NCI-H146 (cell line): Measurements from ENCODE around the gene HINFP.

ENCODE experiments used
- DNase-seq: peaks from one replicate; lab custom pipeline; 2025; lab: John Stamatoyannopoulos, UW

The HINFP gene, protein sequence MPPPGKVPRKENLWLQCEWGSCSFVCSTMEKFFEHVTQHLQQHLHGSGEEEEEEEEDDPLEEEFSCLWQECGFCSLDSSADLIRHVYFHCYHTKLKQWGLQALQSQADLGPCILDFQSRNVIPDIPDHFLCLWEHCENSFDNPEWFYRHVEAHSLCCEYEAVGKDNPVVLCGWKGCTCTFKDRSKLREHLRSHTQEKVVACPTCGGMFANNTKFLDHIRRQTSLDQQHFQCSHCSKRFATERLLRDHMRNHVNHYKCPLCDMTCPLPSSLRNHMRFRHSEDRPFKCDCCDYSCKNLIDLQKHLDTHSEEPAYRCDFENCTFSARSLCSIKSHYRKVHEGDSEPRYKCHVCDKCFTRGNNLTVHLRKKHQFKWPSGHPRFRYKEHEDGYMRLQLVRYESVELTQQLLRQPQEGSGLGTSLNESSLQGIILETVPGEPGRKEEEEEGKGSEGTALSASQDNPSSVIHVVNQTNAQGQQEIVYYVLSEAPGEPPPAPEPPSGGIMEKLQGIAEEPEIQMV

DNA sequence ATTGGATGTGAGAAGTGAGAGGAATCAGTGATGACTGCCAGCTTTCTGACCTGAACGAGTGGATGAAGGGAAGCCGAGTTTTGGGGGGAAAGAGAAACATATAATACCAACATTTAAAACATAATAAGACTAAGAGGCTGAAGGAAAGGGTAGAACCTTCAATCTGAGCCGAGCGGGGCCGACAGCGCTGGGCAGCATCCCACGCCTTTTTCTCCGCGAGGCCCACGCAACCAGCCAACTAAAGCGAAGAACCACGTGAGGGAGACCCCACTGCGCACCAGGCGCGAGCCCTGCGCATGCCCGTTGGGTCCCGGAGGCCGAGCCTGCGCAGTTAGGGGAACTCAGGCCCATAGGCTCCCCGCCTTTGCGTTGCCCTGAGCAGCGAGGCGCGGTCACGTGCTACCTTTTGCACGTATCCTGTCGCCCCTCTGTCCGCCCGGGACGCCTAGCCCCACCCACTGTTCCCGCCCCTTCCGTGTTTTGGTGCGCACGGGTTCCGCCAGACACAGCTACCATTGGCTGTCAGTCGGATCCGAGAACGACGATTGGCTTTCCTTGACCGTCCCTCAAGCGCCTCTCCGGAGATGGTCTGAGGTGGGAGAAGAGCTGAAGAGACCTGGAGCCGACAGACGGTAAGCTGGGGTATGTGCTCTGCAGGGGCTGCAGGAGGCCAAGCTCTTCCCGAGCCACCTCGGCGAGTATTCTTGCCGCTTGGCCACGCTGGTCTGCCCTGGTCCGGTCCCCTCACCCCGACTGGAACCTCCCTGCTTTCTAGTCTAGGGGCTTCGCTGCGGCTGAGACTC, at the start of gene HINFP:
Gene HINFP (plus strand): TSS at position 573 of the 803 bp plus-strand sequence. CDS start 5,365 bp downstream, outside the sequence.
- peak; percentile 100 for DNase-seq

DNA sequence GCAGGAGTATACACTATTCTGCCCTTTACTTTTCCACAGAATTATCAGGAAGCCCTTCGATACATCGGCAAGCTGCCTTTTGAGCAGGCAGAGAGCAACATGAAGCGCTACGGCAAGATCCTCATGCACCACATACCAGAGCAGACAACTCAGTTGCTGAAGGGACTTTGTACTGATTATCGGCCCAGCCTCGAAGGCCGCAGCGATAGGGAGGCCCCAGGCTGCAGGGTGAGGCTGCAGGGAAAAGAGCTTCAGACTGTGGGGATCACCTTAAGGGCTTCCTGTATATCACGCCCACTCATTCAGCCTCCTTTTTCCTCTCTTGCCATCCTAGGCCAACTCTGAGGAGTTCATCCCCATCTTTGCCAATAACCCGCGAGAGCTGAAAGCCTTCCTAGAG, 43.5 kb upstream of the HINFP start:
- DNase-seq: no peak

DNA sequence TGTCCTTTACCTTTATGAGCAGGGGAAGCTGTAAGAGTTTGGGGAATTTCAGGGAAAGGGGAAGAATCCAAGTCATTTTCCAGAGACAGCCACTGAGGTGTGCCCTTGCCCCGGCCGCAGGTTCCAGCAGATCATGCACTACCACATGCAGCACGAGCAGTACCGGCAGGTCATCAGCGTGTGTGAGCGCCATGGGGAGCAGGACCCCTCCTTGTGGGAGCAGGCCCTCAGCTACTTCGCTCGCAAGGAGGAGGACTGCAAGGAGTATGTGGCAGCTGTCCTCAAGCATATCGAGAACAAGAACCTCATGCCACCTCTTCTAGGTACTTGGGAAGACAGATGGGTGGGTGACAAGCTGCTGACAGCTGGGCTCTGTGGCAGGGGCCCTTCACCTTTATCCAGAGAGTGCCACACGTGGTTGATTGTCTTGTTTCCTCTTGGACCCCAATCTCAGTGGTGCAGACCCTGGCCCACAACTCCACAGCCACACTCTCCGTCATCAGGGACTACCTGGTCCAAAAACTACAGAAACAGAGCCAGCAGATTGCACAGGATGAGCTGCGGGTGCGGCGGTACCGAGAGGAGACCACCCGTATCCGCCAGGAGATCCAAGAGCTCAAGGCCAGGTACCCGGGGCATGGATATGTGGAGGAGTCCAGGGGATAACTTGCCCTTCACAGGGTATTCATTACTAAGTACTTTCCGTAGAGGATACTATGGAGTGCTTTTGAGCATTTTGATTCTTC, 42.5 kb upstream of the HINFP start:
- DNase-seq: no peak

DNA sequence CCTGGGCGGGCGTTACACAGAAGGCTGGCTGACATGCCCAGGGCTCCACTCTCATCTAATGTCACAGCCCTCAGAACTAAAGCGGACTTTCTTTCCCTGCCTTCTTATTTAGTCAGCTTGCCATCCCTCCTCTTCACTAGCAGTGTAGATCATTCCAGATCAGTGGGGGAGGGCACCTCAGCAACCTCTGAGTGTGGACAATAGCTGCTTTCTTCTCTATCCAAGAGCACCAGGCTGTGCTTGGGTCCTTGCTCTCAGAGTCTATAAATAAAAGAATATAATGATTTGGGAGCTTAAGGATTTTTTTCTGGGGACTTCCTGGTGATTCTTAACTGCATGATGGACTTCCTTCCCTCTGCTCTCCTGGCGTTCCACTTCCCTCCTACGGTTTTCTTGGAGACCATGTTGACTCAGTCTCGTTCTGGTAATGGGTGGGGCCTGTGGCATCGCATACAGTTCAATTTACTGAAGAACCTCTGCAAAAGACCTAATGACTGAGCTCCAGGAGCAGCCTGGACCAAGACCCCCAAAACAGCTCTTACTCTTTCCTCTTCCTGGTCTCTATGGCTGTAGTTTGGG, 39.6 kb upstream of the HINFP start:
- DNase-seq: no peak

DNA sequence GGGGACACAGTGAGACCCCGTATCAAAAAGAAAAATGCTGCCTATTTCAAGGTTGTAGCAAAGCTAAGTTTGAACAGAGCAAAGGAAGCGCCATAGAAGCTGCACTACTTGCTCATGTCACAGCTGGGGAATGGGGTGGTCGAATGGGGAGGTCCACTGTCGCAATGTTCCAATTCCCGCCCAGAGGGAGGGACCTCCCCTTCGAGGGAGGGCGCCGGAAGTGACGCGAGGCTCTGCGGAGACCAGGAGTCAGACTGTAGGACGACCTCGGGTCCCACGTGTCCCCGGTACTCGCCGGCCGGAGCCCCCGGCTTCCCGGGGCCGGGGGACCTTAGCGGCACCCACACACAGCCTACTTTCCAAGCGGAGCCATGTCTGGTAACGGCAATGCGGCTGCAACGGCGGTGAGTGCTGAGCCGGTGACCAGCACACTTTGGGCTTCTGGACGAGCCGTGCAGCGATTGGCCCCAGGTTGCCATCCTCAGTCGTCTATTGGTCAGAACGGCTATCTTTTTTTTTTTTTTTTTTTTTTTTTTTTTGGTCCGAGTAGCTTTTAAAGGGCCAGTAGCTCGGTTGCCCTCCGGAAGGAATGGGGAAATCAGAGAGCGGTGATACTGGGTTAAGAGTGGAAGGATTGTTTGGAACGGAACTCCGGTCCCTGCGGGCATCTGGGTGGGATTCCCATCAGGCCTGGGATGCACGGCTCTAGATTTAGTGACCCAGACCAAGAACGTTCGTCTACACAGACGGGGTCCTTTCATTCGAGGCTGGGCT, 36.5 kb upstream of the HINFP start, which contains the start of gene HMBS:
Gene HMBS (plus strand): TSS at position 219 of the 774 bp plus-strand sequence. CDS start 153 bp downstream, at position 372.
- DNase-seq: peak; percentile 94

DNA sequence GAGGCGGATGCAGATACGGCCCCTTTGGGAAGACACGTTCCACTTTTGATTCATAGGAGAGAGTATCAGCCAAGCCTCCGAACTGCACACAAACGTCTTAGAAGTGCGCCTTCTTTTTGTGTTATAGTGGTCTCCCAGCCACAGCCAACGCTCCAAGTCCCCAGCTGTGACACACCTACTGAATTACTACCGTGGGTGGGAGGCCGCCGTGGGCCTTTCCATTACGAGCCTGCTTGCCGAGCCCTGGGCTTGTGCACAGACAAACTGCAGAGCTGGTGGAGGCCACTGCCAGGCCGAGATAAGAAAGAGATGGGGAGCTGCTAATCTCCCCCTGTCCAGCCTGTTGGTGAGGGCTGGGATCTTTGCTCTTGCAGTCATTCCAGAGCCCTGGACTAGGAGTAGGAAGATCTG, 35.9 kb upstream of the HINFP start:
- no peak for DNase-seq

DNA sequence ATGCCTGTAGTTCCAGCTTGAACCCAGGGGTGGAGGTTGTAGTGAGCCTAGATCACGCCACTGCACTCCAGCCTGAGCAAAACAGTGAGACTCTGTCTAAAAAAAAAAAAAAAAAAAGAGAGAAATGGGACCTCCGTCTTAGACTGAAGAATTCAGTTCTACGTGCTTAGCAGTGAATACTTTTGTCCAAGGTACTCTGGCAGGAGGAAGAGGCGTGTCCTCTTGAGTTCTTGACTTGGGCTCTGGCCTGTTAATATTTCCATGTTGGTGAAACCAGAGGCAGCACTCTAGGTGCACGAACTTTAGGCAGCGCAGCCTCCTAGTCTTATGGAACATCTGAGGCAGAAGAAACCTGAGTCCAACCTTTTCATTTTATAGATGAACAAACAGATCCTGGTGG, 34.3 kb upstream of the HINFP start:
- DNase-seq: no peak

DNA sequence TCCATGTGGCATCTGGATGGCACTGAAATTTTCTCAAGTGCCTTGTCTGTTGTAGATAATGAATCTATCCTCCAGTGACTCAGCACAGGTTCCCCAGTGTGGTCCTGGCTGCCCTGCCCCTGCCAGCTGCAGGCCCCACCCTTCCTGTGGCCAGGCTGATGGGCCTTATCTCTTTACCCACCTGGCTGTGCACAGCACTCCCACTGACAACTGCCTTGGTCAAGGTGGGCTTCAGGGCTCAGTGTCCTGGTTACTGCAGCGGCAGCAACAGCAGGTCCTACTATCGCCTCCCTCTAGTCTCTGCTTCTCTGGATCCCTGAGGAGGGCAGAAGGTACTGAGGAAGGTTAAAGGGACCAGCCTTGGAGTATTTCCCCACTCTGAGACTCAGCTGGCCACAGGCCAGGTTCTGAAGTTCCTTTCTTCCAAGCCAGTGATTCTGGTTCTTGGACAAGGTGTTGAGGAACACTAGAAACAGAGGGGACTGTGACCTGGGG, 33.6 kb upstream of the HINFP start:
- DNase-seq: no peak

DNA sequence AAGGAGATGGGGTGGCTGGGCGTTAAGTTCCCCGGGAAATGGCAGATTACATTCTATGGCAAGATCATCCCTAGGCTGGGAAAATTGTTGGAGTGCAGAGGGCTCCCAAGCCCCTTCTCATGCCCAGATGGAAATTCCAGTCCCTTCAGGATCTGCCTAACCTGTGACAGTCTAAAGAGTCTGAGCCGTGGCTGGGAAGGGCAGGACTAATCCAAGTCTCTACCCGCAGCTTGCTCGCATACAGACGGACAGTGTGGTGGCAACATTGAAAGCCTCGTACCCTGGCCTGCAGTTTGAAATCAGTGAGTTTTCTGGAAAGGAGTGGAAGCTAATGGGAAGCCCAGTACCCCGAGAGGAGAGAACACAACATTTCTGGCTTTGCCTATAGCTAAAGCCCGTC, 33.0 kb upstream of the HINFP start:
- no peak for DNase-seq

DNA sequence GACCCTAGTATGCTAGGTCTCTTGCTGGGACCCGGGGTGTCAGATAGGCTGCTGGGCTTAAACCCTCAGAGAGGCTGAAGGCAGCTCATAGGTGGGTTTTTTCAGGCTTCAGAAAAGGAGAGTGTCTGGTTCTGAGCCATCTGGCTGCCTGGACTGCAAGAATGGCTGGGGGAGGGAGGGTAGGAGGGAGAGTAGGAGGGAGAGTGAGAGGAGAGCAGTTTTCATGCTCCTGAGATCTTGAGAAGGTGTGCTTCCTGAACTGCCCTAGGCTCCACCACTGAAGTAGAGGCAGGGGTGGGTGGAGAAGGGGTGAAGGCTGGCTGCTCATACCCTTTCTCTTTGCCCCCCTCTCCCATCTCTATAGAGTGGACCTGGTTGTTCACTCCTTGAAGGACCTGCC, 32.1 kb upstream of the HINFP start:
- no peak for DNase-seq

DNA sequence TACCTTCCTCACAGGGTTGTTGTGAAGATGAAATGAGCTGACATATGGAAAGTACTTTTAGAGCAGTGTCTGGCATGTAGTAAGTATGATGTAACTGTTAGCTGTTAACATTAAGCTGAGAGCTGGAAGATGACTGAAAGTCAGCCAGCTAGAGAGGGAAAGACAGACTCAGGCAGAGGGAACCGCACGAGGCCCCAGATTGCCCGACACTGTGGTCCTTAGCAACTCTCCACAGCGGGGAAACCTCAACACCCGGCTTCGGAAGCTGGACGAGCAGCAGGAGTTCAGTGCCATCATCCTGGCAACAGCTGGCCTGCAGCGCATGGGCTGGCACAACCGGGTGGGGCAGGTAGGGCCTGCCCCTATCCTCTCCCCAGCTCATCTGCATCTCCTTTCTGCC, 30.2 kb upstream of the HINFP start:
- no peak for DNase-seq

DNA sequence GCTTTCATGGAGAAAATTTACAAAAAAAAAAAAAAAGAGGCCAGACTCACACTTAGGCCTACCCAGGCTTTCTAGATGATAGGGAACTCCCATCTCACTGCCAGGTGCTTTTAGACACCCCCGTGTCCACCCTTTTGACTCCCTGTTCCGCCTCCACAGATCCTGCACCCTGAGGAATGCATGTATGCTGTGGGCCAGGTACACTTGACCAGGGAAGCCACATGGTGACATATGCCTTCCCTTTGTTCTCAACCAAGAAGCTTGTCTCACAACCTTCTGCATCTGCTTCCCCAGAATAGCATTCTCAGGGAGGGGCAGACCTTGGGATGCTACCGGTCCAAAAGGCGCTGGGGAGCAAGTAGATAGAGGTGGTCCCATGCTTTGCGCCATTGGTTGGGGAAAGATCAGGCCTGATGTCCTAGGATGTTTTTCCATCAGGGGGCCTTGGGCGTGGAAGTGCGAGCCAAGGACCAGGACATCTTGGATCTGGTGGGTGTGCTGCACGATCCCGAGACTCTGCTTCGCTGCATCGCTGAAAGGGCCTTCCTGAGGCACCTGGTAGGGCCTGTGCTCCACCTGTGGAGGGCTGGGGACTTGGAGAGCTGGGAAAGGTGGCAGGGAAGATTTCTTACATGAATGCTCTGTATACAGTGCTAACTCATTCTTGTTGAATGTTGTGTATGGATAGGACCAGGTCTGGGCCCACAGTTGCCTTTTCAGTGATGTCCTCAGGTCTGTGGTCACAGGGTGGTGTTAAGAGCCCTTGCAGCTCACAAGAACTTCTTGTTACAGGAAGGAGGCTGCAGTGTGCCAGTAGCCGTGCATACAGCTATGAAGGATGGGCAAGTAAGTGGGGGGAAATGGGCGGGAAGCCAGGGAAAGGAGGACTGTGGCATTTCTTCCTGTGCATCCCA, 29.2 kb upstream of the HINFP start:
- no peak for DNase-seq

DNA sequence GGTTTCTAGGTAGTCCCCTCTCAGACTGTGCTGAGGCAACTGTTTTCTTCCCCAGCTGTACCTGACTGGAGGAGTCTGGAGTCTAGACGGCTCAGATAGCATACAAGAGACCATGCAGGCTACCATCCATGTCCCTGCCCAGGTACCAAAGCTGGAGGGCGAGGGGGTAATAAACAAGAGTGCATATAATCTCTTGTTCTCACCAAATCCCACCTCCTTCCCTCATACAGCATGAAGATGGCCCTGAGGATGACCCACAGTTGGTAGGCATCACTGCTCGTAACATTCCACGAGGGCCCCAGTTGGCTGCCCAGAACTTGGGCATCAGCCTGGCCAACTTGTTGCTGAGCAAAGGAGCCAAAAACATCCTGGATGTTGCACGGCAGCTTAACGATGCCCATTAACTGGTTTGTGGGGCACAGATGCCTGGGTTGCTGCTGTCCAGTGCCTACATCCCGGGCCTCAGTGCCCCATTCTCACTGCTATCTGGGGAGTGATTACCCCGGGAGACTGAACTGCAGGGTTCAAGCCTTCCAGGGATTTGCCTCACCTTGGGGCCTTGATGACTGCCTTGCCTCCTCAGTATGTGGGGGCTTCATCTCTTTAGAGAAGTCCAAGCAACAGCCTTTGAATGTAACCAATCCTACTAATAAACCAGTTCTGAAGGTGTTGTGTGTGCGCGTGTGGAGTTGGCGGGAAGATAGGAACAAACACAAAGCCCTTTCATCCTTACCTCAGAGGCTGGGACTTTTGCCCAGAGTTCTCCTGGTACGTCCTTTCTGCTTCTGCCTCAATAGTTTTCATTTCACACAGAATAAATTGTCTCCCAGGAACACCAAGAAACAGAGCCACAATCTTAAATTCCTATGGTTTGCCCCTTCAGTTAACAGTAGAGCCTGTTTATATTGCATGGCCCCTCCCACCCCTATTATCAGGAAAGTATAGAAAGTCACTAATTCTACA, 28.2 kb upstream of the HINFP start:
- peak; percentile 21 for DNase-seq

DNA sequence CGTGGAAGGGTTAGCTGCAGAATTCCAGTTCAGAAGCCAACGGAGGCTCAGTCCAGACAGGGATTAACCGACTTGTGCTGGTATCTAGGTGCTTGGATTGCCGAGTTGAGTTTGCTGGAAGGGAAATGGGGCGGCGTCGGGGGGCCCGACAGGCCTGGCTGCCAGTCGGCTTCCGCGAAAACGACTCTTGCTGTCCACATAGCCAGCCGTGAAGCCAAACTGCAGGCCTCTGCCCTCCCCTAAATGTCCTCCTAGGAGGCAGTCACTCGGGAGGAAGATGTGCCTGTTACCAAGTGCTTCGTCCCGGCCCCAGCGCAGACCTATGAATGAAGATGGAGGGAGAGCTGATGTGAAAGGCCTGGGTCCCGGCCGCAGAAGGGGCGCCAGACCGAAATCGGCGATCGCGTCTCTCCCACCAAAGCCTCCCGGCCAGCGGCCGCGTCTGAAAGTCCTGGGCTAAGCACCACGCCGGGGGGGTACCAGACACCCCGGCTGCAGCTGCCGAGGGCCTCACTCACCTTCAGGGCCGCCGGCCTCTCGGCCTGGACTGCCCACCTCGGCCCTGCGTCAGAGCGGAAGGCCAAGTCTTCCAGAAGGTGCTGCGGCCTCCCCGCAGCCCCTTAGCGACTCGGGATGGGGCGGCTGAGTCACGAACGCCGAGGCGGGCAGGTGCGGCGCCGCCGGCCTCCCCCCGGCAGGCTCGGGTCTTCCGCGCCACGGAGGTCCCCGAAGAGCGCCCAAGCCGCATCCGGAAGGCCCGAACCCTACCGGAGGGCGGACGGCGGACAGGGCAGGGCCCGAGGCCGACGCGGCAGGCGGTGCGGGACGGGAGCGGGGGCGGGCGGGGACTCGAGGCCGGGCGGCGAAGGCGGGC, 27.2 kb upstream of the HINFP start:
- DNase-seq: peak; percentile 66

DNA sequence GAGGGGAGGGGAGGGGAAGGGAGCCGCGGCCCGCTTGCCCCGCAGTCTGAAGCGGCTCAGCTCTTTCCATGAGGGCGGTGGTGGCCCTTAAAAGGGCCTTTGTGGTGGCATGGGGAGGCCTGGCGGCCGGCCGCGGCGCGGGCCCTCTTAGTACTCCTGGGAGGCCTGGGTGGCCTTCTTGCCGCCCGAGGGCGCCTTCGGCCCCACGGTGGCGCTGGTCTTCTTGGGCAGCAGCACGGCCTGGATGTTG, 26.6 kb upstream of the HINFP start:
- DNase-seq: peak; percentile 88

DNA sequence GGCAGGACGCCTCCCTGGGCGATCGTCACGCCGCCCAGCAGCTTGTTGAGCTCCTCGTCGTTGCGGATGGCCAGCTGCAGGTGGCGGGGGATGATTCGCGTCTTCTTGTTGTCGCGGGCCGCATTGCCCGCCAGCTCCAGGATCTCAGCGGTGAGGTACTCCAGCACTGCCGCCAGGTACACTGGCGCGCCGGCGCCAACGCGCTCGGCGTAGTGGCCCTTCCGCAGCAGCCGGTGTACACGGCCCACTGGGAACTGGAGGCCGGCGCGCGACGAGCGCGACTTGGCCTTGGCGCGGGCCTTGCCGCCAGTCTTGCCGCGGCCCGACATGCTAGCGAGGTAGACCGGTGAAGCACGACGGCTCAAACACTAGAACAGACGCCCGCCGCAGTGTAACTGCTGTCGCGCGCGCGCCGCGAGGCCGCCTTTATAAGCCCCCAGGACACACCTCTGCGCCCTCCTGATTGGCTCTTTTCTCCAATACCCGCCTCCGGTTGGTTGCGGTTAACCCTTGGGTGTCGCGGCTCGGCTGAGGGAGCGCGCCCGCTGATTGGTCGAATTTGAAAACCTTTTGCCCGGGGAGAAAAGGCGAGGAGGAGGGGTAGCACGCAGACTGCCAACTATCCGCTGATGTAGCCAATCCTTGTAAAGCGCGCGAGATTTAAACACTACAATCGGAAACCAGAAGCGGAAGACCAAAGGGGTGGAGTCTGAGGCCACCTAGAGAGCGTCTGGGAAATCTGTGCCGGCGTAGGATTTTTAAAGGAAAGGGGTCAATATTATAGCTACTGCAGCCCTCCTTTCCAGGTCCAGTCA, 26.1 kb upstream of the HINFP start:
- DNase-seq: peak; percentile 100

DNA sequence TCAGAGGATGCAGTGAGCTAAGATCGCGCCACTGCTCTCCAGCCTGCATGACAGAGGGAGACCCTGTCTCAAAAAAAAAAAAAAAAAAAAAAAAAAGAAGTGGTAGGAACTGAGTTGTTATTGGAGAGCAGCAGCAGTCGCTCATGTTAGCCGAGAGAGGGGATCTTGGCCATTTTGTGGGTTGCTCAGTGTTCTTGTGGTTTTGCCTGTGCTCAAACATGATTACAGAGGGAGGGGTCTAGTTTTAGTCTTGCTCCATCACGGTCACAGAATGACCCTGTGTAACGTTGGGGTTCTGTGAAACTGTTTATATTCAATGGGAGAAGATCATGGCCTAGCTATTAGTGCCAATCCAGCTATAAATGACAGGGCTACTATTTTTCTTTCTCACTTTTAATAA, 21.7 kb upstream of the HINFP start:
- DNase-seq: no peak
